Mesodermal cell (in vitro differentiated cells): Measurements from ENCODE around the gene CST9L. TPM values are rescaled to one million over a fixed set of nuclear protein-coding genes. Genes with fewer than 3 reads are reported as not detected.

Experiments
- H3K27ac ChIP-seq: 2 replicates; pipeline ENCODE4 v1.7.0; 2013; ENCODE audit warnings: mild to moderate bottlenecking, low read depth, low read length, moderate library complexity; ENCODE audit not compliant: severe bottlenecking
- H3K36me3 ChIP-seq: 2 replicates; pipeline ENCODE4 v1.7.1; 2013; ENCODE audit warnings: mild to moderate bottlenecking, low read length, moderate library complexity; ENCODE audit not compliant: control insufficient read depth, insufficient read depth
- H3K4me1 ChIP-seq: one replicate; pipeline ENCODE4 v1.7.1; 2013; ENCODE audit warnings: mild to moderate bottlenecking, low read length; ENCODE audit not compliant: insufficient read depth, control insufficient read depth, poor library complexity, severe bottlenecking
- H3K4me3 ChIP-seq: 2 replicates; pipeline ENCODE4 v1.7.0; 2013; ENCODE audit warnings: low read length, control low read depth, mild to moderate bottlenecking; ENCODE audit not compliant: insufficient read depth, poor library complexity, severe bottlenecking; ENCODE audit errors: extremely low read depth
- H3K9me3 ChIP-seq: 2 replicates; pipeline ENCODE4 v1.7.1; 2013; ENCODE audit warnings: mild to moderate bottlenecking, low read length, moderate library complexity; ENCODE audit not compliant: control insufficient read depth
- WGBS, 2 experiments: methylation state at CpG; one replicate each; pipeline ENCODE4 v1.1.5; 2013; ENCODE audit warnings: missing lambda C conversion rate in 2 of 2; ENCODE audit not compliant: insufficient coverage in 2 of 2; 5-methylcytosine and 5-hydroxymethylcytosine counted together
- polyA plus RNA-seq, 2 experiments: library from polyadenylated mRNA; stranded (reverse); fragments of 50-300 nt; gene quantifications; one replicate each; pipeline ENCODE4 v1.2.3, GENCODE V29; 2013

CST9L gene, protein sequence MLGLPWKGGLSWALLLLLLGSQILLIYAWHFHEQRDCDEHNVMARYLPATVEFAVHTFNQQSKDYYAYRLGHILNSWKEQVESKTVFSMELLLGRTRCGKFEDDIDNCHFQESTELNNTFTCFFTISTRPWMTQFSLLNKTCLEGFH
- not detected for polyA plus RNA-seq (2013, experiment 1 of 2)
- polyA plus RNA-seq (2013, experiment 2 of 2), result not detected

DNA sequence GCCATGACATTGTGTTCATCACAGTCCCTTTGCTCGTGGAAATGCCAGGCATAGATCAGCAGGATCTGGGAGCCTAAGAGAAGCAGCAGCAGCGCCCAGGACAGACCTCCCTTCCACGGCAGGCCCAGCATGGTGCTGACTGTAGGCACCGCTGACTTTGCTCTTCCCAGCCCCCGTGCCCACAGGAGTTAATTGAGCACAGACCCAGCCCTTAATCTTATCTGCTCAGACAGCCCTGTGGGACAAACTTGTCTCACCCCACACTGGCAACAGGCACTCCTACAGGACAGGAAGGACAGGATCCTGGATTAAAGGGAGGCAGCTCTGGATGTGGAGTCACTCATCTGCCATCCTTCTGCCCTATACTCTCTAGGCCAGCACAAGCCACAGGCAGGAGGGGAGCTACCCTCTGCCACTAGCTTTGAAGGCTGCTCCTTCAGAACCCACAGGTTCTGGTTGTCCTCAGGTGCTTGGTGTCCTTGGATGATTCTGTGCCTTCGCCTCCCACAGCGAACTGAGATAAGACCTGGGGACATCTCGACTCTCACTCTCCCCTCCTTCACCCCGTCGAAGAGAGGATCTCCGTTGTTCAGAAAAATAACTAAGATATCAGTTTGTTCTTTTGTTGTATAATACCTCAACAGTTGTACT, at the start of gene CST9L:
Gene CST9L, minus strand, starts transcription at position 165 of the 651 bp plus-strand sequence. Its CDS starts 34 bp downstream, at position 131.
- WGBS, 2 experiments, result 63 to 67% methylated on average over 5 to 6 of the region's 11 CpGs
- no peak within 1 kb of the TSS for H3K4me3 ChIP-seq
- no peaks in the 10 kb centered on the region for H3K36me3 ChIP-seq
- no peaks in the 10 kb centered on the region for H3K4me1 ChIP-seq
- no peak within 1 kb of the TSS for H3K27ac ChIP-seq
- H3K9me3 ChIP-seq, result no peaks in the 10 kb centered on the region

DNA sequence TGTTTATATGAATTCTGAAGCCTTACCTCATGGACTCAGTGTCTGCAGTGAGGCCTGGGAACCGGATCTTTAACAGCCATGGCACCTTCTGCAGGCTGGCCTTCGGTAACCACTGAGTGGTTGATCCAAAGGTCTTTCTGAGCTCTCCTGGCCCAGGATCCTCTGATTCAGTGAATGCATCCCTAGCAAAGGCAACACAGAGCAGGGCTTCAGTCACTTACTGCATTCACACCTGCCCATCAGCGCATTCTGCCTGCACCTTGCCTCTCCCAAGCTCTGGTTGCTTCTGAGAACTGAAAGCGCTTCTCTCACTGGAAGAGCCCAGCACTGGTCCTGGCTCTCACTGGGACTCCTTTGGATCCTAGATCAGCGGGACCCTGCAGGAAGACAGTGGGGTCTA, 45.9 kb upstream of the CST9L start:
- Histone ChIP-seq H3K4me3 (no peak overlapping the region), H3K4me1 (no peaks in the 10 kb centered on the region), H3K36me3 (no peaks in the 10 kb centered on the region), H3K9me3 (no peaks in the 10 kb centered on the region), H3K27ac (no peak overlapping the region)
- WGBS, 2 experiments, result 87 to 94% methylated on average over 4 to 5 of the region's 5 CpGs

DNA sequence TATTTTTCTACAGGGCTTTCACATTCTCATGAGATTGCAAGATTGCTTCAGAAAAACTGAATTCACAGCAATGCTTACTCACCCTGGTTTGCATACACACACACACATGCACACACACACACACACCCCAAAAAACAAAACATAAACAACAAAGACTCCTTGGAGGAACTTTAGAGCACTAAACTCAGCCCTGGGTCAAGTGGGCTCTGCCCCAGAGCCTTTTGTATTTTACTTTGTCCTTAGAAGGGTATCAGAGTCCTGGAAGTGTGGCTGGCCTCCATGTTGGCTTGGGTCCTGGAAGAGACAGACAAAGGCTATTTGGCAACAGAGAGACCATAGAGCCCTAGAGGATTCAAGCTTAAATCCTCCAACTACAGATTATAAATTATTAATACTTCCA, 45.4 kb upstream of the CST9L start:
- H3K4me1 ChIP-seq, result peaks cover 2% of the 10 kb centered on the region
- no peaks in the 10 kb centered on the region for H3K9me3 ChIP-seq
- no peaks in the 10 kb centered on the region for H3K36me3 ChIP-seq
- no peak overlapping the region for H3K27ac ChIP-seq
- H3K4me3 ChIP-seq, result no peak overlapping the region

DNA sequence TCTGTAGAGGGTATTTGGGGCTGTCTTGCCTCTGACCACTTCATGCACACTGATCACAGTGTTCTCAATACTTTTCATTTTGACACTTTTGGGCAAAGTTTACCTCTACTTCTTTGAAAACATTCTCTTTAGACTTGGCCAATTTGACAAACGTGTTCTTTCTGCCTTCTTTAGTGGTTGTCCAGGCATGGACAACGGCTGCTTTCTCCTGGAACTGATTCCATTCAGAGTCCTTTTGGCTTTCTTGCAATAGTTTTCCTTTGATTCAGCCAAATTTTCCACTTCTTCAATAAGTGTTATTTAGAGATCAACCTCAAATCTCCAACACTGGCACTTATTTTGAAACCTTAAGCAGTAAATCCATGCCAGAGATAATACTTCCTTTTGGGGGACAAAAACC, 44.1 kb upstream of the CST9L start:
- H3K4me3 ChIP-seq, result no peak overlapping the region
- H3K4me1 ChIP-seq, result peaks cover 2% of the 10 kb centered on the region
- H3K36me3 ChIP-seq, result no peaks in the 10 kb centered on the region
- H3K9me3 ChIP-seq, result no peaks in the 10 kb centered on the region
- no peak overlapping the region for H3K27ac ChIP-seq
- WGBS, 2 experiments, result 86 to 92% methylated on average over 2 of the region's 2 CpGs

DNA sequence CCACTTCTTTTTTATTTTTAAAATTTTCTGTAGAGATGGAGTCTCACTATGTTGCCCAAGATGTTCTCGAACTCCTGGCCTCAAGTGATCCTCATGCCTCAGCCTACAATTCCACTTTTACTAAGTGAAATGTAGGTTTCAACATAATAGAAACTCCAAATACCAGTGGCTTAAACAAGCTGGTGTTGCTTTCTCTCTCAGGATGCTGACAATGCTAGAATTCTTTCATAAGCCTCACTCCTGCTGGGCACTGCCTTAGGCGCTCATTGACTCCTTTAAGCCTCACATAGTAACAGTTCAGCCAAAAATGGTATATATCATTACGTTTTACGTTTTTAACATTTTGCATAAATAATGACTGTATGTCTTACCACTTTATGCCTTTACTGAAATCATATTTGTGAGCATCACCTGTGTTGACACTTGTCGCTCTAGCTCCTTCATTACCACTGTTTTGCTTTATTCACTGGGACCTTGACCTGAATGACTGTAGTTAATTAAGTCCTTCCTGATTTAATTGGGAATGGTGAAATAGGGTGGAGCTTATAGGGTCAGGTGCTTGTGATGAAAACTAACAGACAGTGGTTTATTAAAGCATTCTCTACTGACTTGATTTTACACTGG, 41.3 kb upstream of the CST9L start:
- H3K4me3 ChIP-seq, result no peak overlapping the region
- no peaks in the 10 kb centered on the region for H3K9me3 ChIP-seq
- peaks cover 2% of the 10 kb centered on the region for H3K4me1 ChIP-seq
- no peak overlapping the region for H3K27ac ChIP-seq
- 69% methylated on average over 3 of the region's 5 CpGs; no CpG with 5 or more reads in 1 of the 2 experiments for WGBS, 2 experiments
- H3K36me3 ChIP-seq, result no peaks in the 10 kb centered on the region

DNA sequence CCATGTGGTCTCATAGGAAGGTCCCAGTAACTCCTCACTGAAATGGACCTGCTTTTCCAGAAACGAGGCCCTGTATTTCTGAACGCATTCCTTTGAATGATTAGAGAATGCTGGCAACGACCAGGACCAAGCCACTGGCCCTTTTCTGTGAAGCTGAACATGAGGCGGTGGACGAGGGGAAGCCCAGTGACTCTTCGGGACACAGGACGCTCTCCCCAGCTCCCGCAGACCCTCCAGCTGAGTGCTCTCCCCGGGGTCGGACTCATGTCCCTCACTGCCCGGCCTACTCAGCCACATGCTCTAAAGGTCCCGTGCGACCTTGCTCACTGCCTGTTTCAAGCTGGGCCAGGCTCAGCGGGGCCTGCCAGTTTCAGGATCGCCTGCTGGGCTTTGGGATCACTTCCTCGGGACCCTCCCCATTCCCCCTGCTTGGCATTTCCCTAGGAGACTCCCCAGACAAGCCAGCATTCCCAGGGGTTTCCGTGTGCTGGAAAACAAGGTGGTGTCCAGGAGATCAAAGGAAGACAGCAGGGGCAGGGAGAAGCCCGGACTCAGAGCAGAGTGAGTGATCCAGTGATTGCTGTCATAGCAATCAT, 40.1 kb upstream of the CST9L start:
- Histone ChIP-seq H3K27ac (no peak overlapping the region), H3K9me3 (no peaks in the 10 kb centered on the region), H3K4me3 (no peak overlapping the region), H3K4me1 (peaks cover 2% of the 10 kb centered on the region), H3K36me3 (no peaks in the 10 kb centered on the region)
- WGBS, 2 experiments, result 54 to 55% methylated on average over 14 to 16 of the region's 18 CpGs

DNA sequence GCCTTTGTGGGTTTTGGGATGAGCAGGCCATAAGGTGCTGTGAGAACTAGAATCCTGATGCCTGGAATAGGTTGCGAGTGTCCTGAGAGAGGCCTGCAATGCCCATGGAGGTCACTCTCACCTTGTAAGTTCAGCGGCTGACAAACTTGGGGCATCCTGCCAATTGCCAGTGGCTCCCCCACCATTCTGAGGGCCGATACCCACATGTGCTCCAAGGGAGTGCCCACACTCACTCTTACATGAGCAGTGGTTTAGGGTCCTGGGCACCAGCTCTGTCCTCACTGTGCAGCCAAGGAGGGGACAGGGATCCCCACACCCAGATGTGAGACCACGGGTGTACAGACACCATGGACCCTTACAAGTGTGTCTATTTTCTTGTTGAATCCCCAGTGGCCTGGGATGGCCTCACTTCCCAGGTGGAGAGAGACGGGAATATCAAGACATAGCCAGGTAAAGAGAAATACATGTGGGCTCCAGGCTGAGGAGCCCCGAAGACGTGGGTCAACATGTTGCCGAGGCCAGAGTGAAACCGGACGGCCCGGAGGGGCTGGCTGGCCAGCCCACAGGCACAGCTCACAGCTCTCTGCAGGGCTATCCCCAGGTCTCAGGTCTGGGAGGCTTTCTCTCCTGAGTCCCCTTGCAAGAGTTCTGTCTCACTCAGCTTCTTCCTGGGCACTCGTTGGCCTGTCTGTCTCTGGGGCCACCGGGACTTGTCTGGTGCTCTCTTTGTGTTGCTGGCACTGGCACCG, 39.4 kb upstream of the CST9L start:
- Histone ChIP-seq H3K9me3 (no peaks in the 10 kb centered on the region), H3K27ac (no peak overlapping the region), H3K4me1 (peaks cover 2% of the 10 kb centered on the region), H3K4me3 (no peak overlapping the region), H3K36me3 (no peaks in the 10 kb centered on the region)
- 87 to 92% methylated on average over 13 of the region's 14 CpGs for WGBS, 2 experiments

DNA sequence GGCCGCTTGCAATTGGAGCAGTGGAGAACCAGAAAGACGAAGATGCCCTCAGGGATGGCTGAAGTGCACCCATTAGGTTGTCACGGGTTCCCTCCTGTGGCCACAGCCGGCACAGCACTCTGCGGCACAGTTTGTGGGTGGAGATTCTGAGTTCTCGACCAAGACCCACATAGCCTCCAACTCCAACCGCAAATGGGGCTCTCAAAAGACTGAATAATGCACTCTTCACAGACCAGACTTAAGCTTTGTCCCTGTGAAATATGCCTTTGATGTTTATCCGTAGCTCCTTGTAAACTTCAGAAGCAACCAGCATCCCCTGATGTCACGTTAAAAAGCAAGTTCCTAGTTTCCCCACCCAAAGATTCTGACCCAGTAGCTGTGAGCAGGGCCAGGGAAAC, 38.4 kb upstream of the CST9L start:
- Histone ChIP-seq H3K36me3 (no peaks in the 10 kb centered on the region), H3K4me3 (no peak overlapping the region), H3K27ac (no peak overlapping the region), H3K9me3 (no peaks in the 10 kb centered on the region), H3K4me1 (peaks cover 2% of the 10 kb centered on the region)
- 16 to 26% methylated on average over 6 of the region's 9 CpGs for WGBS, 2 experiments

DNA sequence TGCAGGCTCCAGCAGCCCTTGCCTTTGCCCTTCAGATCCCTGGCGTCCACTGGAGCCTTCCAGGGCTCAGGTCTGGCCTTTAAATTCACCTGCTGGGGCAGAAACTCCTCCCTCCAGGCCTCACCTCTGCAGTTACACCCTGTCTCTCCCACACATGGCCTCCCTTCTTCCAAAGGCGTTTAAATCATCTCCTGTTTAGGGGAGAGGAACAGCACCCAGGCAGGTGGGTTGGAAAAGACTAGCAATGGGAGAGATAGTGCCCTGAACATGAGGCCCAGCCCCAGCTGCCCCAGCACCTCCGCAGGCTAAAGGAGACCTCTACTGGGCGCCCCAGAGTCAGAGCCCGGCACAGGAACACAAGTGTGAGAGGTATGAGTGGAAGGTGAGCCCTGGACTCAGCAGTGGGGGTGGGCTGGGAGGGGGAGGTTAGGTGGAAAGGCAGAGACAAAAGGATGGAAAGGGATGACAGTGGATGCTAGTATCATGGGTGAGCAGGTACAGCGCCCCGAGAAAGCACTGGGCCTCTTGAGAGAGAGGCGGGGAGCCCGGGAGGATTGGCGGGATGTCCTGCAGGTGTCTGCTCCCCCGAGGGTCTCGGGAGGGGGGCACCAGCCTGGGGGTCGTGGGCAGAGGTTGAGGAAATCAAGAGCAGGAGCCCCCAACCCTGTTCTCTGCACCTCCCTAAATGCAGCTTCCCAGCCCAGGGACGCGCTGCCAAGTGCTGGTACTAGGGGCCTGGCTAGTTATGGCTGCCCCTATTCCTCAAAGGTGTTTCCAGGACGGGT, 37.8 kb upstream of the CST9L start, which contains the start of gene CST9:
Gene CST9, minus strand, starts transcription at position 51 of the 785 bp plus-strand sequence. CDS start 53 bp downstream, outside the sequence.
- no peaks in the 10 kb centered on the region for H3K36me3 ChIP-seq
- H3K27ac ChIP-seq, result no peak within 1 kb of the TSS
- no peak within 1 kb of the TSS for H3K4me3 ChIP-seq
- no peaks in the 10 kb centered on the region for H3K9me3 ChIP-seq
- H3K4me1 ChIP-seq, result peaks cover 2% of the 10 kb centered on the region
- 67 to 70% methylated on average over 11 of the region's 16 CpGs for WGBS, 2 experiments

DNA sequence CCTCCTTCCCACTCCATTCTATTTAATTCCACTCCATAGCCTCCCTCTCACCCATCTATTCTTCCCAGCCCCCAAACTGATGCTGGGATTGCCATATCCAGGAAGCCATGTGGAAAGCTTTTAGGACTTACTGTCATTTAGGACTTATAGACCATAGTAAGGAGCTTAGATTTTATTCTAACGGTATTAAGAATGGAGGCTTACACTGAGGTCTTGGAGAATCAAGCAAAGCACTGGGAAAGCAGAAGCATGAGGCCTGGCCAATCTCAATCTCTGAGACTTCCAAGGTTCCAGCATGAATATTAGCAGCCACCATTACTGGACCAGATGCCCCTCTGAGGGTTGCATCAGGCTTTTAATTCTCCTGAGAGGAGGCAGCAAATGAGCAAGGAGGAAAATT, 36.0 kb upstream of the CST9L start:
- no peak overlapping the region for H3K4me3 ChIP-seq
- no peak overlapping the region for H3K27ac ChIP-seq
- H3K36me3 ChIP-seq, result no peaks in the 10 kb centered on the region
- H3K4me1 ChIP-seq, result peaks cover 2% of the 10 kb centered on the region
- 91 to 100% methylated on average over 1 of the region's 1 CpG for WGBS, 2 experiments
- H3K9me3 ChIP-seq, result no peaks in the 10 kb centered on the region
